C4-2B (cell line): ENCODE results near the gene GZMA.

Experiments
- ZFX ChIP-seq: fragments of 450-650 bp; IDR thresholded peaks from 2 replicates; pipeline ENCODE4 v1.6.1; 2017
- TF ChIP-seq, protein P1 (sequence below): fragments of 450-650 bp; conservative IDR thresholded peaks from 2 replicates; pipeline ENCODE4 v1.5.1; 2017; ENCODE audit warnings: mild to moderate bottlenecking

DNA sequence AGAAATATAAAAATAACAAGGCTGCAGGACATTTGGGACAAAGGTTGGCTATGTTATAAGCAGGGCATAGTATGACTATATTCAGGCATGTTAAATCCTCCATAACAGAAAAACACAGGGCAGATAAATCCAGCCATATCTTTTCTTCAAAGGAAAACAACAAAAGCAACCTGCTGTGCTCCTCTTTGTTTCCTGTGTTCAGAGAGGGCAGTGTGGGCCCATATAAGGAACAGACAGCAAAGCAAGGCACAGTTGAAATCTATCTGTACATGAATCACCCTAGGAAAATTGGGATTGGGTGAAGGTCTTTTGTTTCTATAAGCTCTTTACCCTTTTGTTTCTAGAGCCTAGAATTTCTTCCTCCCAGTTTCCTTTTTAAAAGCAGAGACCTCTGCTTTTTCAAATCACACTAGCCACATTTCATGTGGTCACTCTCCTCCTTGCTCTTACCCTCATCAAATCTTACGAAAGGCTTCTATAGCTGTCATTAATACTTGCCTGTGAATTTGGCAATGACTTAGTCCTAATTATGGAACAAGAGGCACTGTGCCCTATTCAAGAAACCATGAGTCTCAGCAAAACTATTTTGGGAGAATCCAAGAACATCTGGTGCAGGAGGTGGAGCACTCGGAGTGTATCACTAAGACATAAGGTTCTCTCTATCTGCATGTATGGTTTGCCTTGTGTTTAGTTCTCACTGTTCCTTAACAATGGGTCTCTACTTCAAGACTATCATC is 1.8 kb downstream of the GZMA start:
- TF ChIP-seq, protein P1, sequence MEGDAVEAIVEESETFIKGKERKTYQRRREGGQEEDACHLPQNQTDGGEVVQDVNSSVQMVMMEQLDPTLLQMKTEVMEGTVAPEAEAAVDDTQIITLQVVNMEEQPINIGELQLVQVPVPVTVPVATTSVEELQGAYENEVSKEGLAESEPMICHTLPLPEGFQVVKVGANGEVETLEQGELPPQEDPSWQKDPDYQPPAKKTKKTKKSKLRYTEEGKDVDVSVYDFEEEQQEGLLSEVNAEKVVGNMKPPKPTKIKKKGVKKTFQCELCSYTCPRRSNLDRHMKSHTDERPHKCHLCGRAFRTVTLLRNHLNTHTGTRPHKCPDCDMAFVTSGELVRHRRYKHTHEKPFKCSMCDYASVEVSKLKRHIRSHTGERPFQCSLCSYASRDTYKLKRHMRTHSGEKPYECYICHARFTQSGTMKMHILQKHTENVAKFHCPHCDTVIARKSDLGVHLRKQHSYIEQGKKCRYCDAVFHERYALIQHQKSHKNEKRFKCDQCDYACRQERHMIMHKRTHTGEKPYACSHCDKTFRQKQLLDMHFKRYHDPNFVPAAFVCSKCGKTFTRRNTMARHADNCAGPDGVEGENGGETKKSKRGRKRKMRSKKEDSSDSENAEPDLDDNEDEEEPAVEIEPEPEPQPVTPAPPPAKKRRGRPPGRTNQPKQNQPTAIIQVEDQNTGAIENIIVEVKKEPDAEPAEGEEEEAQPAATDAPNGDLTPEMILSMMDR: no peak
- TF ChIP-seq ZFX: no peak
